Measurements from ENCODE around the gene COMMD4.
"Not testable (repeated sequence)": the region's sequence is repeated elsewhere in the genome, so short reads cannot be mapped to it uniquely, and the experiment has no call there.

The COMMD4 gene

GRCh38 chr15:75335705-75336355 is at the start of gene COMMD4:
Gene COMMD4 (plus strand): TSS chr15:75336063. CDS start chr15:75336090, 27 bp downstream.
- no peaks in the 10 kb centered on the region for H4K20me1 ChIP-seq (ENCODE audit: low read depth, low read length)
- H3K9me2 ChIP-seq (replicated peaks; ENCODE audit: insufficient read depth, low read length) = no peaks in the 10 kb centered on the region
- no peaks in the 10 kb centered on the region for H3K9me3 ChIP-seq (ENCODE audit: insufficient read depth, low read length)
- peak within 1 kb of the TSS; percentile 38 for H3K27ac ChIP-seq (ENCODE audit: low read depth, low read length)
- no peaks in the 10 kb centered on the region for H3K27me3 ChIP-seq (ENCODE audit: low read length)
- no peaks in the 10 kb centered on the region for H3F3A ChIP-seq (ENCODE audit: insufficient read depth)
- H3K79me2 ChIP-seq (ENCODE audit: insufficient read depth, low read length) = 0 out of 2 replicates have a peak, but pooled peaks cover 3% of the 10 kb centered on the region
- H3K36me3 ChIP-seq (ENCODE audit: low read length) = no peaks in the 10 kb centered on the region
- peak within 1 kb of the TSS; percentile 88 for H3K9ac ChIP-seq (ENCODE audit: low read length)
- peak within 1 kb of the TSS; percentile 65 for H3K4me2 ChIP-seq (ENCODE audit: low read depth, low read length, poor library complexity, severe bottlenecking)
- peak within 1 kb of the TSS; percentile 91 for H2AFZ ChIP-seq (ENCODE audit: low read depth, low read length, severe bottlenecking)
- TF ChIP-seq CTCF (IDR thresholded peaks at IDR 0.05; ENCODE audit: insufficient read depth, low read length, poor library complexity, severe bottlenecking) (no peak), EZH2phosphoT487 (conservative IDR thresholded peaks at IDR 0.05; ENCODE audit: low read length) (no peak)
- H3K4me3 ChIP-seq (ENCODE audit: insufficient read depth, low read length, poor library complexity, severe bottlenecking) = peak within 1 kb of the TSS; percentile 90

- H3K27me3 ChIP-seq (ENCODE audit: low read length); H3F3A ChIP-seq (ENCODE audit: insufficient read depth); H3K4me2 ChIP-seq (ENCODE audit: low read depth, low read length, poor library complexity, severe bottlenecking); H2AFZ ChIP-seq (ENCODE audit: low read depth, low read length, severe bottlenecking); H3K27ac ChIP-seq (ENCODE audit: low read depth, low read length); H3K9ac ChIP-seq (ENCODE audit: low read length); H3K36me3 ChIP-seq (ENCODE audit: low read length); H3K9me2 ChIP-seq (replicated peaks; ENCODE audit: insufficient read depth, low read length); H3K9me3 ChIP-seq (ENCODE audit: insufficient read depth, low read length); H3K79me2 ChIP-seq (ENCODE audit: insufficient read depth, low read length); H4K20me1 ChIP-seq (ENCODE audit: low read depth, low read length); H3K4me3 ChIP-seq (ENCODE audit: insufficient read depth, low read length, poor library complexity, severe bottlenecking): not testable (repeated sequence)
These were observed 42.2 kb upstream of the COMMD4 start for GRCh38 chr15:75293660-75294059.

DNA sequence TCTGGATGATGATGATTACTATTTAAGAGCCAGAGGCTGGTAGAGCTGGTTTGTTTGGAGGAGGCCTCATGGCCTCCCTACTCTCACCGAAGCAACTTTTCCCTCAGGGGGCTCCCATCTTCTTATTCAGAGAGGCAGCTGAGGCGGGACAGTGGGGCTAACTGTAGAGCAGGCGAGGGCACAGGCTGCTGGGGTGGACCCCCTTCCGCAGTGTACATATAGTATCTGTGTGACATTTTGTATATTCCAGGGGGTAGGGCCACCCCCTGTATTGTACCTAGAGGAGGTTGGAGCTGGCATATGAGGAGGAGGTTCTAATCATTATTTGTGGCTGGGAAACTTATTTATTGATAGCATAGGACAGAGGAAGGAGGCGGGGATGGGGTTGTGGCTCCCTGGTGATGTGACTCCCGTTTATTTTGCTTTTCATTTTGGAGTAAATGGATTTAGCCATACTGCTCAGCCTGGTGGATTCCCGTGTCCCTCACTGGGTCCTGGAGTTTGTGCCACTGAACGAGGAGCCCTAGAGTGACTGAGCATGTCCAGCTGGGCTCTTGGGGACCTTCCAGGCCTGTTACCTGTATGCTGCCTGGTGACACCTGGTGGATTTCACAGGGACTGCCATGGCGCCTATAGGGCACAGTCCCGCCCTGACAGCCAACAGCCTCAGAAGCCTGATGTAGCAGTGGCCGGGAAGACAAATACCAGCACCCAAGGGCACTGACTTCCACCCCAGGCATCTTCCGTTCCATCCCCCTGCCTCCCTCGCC is 37.1 kb upstream of the COMMD4 start:
- not testable (repeated sequence) for H3K27ac ChIP-seq (ENCODE audit: low read depth, low read length); H3K9ac ChIP-seq (ENCODE audit: low read length); H3K27me3 ChIP-seq (ENCODE audit: low read length); H4K20me1 ChIP-seq (ENCODE audit: low read depth, low read length); H3K9me2 ChIP-seq (replicated peaks; ENCODE audit: insufficient read depth, low read length); H3K36me3 ChIP-seq (ENCODE audit: low read length); H3K4me3 ChIP-seq (ENCODE audit: insufficient read depth, low read length, poor library complexity, severe bottlenecking); H3K79me2 ChIP-seq (ENCODE audit: insufficient read depth, low read length); H3F3A ChIP-seq (ENCODE audit: insufficient read depth); H3K4me2 ChIP-seq (ENCODE audit: low read depth, low read length, poor library complexity, severe bottlenecking); H3K9me3 ChIP-seq (ENCODE audit: insufficient read depth, low read length); H2AFZ ChIP-seq (ENCODE audit: low read depth, low read length, severe bottlenecking)

- not testable (repeated sequence) for H3K4me3 ChIP-seq (ENCODE audit: insufficient read depth, low read length, poor library complexity, severe bottlenecking); H4K20me1 ChIP-seq (ENCODE audit: low read depth, low read length); H3K36me3 ChIP-seq (ENCODE audit: low read length); H3K27ac ChIP-seq (ENCODE audit: low read depth, low read length); H3K4me2 ChIP-seq (ENCODE audit: low read depth, low read length, poor library complexity, severe bottlenecking); H3F3A ChIP-seq (ENCODE audit: insufficient read depth); H2AFZ ChIP-seq (ENCODE audit: low read depth, low read length, severe bottlenecking); H3K9me2 ChIP-seq (replicated peaks; ENCODE audit: insufficient read depth, low read length); H3K79me2 ChIP-seq (ENCODE audit: insufficient read depth, low read length); H3K27me3 ChIP-seq (ENCODE audit: low read length); H3K9me3 ChIP-seq (ENCODE audit: insufficient read depth, low read length); H3K9ac ChIP-seq (ENCODE audit: low read length)
- peak; percentile 24 for TF ChIP-seq CTCF (IDR thresholded peaks at IDR 0.05; ENCODE audit: insufficient read depth, low read length, poor library complexity, severe bottlenecking)
These were observed 36.6 kb upstream of the COMMD4 start for GRCh38 chr15:75299311-75299688.

GRCh38 chr15:75300026-75300425 is 35.8 kb upstream of the COMMD4 start:
- not testable (repeated sequence) for H3K9me2 ChIP-seq (replicated peaks; ENCODE audit: insufficient read depth, low read length); H3K4me2 ChIP-seq (ENCODE audit: low read depth, low read length, poor library complexity, severe bottlenecking); H3K9me3 ChIP-seq (ENCODE audit: insufficient read depth, low read length); H3K9ac ChIP-seq (ENCODE audit: low read length); H2AFZ ChIP-seq (ENCODE audit: low read depth, low read length, severe bottlenecking); H3K36me3 ChIP-seq (ENCODE audit: low read length); H3K4me3 ChIP-seq (ENCODE audit: insufficient read depth, low read length, poor library complexity, severe bottlenecking); H4K20me1 ChIP-seq (ENCODE audit: low read depth, low read length); H3K79me2 ChIP-seq (ENCODE audit: insufficient read depth, low read length); H3K27ac ChIP-seq (ENCODE audit: low read depth, low read length); H3K27me3 ChIP-seq (ENCODE audit: low read length); H3F3A ChIP-seq (ENCODE audit: insufficient read depth)
